SK-N-DZ (cell line): ENCODE data around the gene AGAP2.
A peak's percentile ranks its signal among the peaks of the same experiment; 100 is the strongest.
"Not testable (repeated sequence)": the region's sequence is repeated elsewhere in the genome, so short reads cannot be mapped to it uniquely, and the experiment has no call there.

ENCODE experiments used
- DNase-seq: peaks from one replicate; pipeline ENCODE4 v3.0.0-alpha.2; 2015; ENCODE audit warnings: low spot score

The AGAP2 gene

DNA sequence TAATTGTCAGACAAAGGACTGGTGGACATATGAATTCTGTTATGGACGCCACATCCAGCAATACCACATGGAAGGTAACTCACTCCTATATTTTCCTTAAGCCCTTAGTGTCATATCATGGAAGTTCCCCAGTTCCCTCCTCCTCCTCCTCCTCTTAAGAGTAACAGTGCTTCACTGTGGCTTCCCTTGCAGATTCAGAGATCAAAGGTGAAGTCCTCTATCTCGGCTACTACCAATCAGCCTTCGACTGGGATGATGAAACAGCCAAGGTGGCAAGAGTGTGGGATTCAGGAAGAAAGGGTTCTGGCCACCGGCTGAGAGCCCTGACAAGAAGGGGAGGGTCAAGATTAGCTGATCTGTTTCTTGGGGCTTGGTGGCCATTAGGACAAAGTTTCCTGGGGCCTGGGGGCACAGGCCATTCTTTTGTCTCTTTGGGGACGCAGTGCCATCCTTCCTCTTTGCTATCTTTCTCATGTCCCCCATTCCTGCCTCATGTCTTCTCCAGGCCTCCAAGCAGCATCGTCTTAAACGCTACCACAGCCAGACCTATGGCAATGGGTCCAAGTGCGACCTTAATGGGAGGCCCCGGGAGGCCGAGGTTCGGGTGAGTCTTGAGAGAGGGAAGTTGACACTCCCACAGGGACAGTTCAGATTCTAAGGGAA lies 42.6 kb downstream of the AGAP2 start:
- no peak for DNase-seq

GRCh38 chr12:57694459-57695019 lies 44.0 kb downstream of the AGAP2 start:
- DNase-seq: no peak

GRCh38 chr12:57693659-57694458 lies 44.7 kb downstream of the AGAP2 start, which contains the start of gene OS9:
OS9 (plus strand) TSS chr12:57694132; CDS start chr12:57694162, 30 bp downstream.
- peak; percentile 100 for DNase-seq

DNA sequence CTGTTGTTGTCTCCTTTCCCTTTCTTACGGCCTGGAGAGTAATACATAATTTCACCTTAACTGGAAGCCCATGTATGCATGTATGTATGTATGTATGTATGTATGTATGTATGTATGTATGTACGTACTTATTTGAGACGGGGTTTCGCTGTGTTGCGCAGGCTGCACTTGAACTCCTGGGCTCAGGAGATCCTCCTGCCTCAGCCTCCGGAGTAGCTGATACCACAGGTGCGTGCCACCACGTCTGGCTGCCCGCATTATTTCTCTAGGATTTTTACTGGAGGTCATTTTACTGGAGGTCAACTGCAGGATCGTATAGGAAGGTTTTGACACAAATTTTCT lies 45.3 kb downstream of the AGAP2 start:
- no peak for DNase-seq

- DNase-seq: no peak
Observed at GRCh38 chr12:57692500-57692899, 46.0 kb downstream of the AGAP2 start.

GRCh38 chr12:57688931-57689330 lies 49.6 kb downstream of the AGAP2 start:
- DNase-seq: no peak

DNA sequence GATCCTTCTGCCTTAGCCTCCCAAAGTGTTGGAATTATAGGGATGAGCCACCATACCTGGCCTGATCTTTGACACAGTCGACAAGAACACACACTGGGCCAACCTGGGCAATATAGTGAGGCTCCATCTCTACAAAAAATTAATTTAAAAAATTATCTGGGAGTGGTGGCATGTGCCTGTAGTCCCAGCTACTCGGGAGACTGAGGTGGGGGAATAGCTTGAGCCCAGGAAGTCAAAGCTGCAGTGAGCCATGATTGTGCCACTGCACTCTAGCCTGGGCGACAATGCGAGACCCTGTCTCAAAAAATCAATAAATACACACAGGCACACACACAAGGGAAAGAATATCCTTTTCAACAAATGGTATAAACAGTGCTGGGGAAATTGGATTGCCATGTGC lies 50.7 kb downstream of the AGAP2 start:
- no peak for DNase-seq

GRCh38 chr12:57679697-57680096 lies 58.8 kb downstream of the AGAP2 start:
- no peak for DNase-seq

DNA sequence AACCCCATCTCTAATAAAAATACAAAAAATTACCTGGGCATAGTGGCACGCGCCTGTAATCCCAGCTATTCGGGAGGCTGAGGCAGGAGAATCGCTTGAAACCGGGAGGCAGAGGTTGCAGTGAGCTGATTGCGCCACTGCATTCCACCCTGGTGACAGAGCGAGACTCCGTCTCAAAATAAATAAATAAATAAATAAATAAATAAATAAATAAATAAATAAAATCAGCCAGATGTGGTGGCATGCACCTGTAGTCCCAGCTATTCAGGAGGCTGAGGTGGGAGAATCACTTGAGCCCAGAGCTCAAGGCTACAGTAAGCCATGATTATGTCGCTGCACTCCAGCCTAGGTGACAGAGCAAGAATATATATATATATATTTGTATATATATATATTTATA lies 60.6 kb downstream of the AGAP2 start:
- not testable (repeated sequence) for DNase-seq

- DNase-seq: no peak
Observed at GRCh38 chr12:57674691-57675090, 63.9 kb downstream of the AGAP2 start.
